NT2/D1 (cell line): ENCODE results near the gene CD2BP2.
A peak's percentile ranks its signal among the peaks of the same experiment; 100 is the strongest.
"Not testable (repeated sequence)": the region's sequence is repeated elsewhere in the genome, so short reads cannot be mapped to it uniquely, and the experiment has no call there.

Experiments
- DNase-seq: peaks from one replicate; pipeline ENCODE4 v3.0.0-alpha.2; 2011; ENCODE audit warnings: low read depth, low spot score
- H3K27me3 ChIP-seq: 2 replicates; pipeline ENCODE4 v1.6.0; 2011; ENCODE audit warnings: mild to moderate bottlenecking; ENCODE audit not compliant: insufficient read length, insufficient read depth
- H3K36me3 ChIP-seq: 2 replicates; pipeline ENCODE4 v1.6.1; 2011; ENCODE audit warnings: mild to moderate bottlenecking, low read length, mixed read lengths; ENCODE audit not compliant: insufficient read depth, insufficient read length
- H3K4me1 ChIP-seq: 2 replicates; pipeline ENCODE4 v1.5.1; 2011; ENCODE audit not compliant: insufficient read depth, insufficient read length
- H3K4me3 ChIP-seq: 2 replicates; pipeline ENCODE4 v1.5.1; 2011; ENCODE audit warnings: low read depth; ENCODE audit not compliant: insufficient read length
- H3K9ac ChIP-seq: 2 replicates; pipeline ENCODE4 v1.6.0; 2011; ENCODE audit warnings: low read depth; ENCODE audit not compliant: insufficient read length
- H3K9me3 ChIP-seq: 2 replicates; pipeline ENCODE4 v1.5.1; 2011; ENCODE audit warnings: mild to moderate bottlenecking, low read length; ENCODE audit not compliant: insufficient read depth
- SUZ12 ChIP-seq: IDR thresholded peaks from 2 replicates; pipeline ENCODE4 v1.6.1; 2011; ENCODE audit not compliant: insufficient read length, insufficient read depth; ENCODE audit errors: extremely low read depth
- YY1 ChIP-seq: IDR thresholded peaks from 2 replicates; pipeline ENCODE4 v1.6.1; 2011; ENCODE audit not compliant: insufficient read length, insufficient read depth
- ZNF274 ChIP-seq: IDR thresholded peaks from 2 replicates; pipeline ENCODE4 v1.6.1; 2011; ENCODE audit warnings: mild to moderate bottlenecking, low read depth, low read length

Gene CD2BP2

DNA sequence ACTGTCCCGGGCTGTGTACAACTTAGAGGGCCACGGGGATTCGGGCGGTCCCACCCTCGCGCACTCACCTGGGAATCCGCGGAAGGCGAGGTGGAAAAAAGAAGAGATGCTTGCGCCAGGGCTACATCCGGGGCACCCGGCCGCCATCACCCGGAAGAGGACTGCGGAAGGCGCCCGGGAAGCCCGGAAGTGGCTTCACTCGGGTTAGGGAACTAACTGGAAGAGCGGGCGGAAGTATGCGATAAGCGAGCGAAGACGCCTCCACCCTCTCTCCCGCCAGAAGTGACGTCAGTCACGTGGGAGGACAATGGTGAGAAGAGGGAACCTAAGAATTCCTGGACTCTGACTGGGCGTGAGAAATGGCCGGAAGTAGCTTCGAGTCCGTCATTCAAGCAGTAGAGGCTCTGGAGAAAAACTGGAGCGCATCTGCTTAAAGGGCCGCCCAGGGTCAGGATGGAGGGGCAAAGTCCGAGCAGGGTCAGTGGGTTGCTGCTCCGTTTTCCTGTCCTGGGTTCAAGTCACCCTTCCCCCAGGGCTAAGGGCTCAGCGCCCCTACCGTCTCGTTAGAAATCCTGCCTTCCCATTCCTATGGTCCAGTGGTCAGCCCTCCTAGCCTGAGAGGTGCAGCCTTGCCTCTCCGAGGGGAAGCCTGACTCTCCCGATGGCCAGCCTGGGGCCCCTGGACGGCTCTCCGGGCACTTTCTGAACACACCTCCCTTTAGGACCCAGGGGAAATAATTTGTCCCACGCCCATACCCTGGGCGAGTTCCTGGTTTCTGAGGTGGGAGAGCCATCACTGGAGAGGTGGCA, at the start of gene CD2BP2:
Gene CD2BP2 (minus strand): TSS at position 165 of the 810 bp plus-strand sequence. CDS start 627 bp downstream, outside the sequence.
- H3K4me3 ChIP-seq = peak within 1 kb of the TSS; percentile 88
- no peaks in the 10 kb centered on the region for H3K27me3 ChIP-seq
- H3K9ac ChIP-seq = peak within 1 kb of the TSS; percentile 96
- DNase-seq = peak; percentile 98
- H3K4me1 ChIP-seq = peaks cover 19% of the 10 kb centered on the region
- TF ChIP-seq YY1 (peak; percentile 75), SUZ12 (no peak)
- H3K36me3 ChIP-seq = peaks cover 82% of the 10 kb centered on the region
- H3K9me3 ChIP-seq = no peaks in the 10 kb centered on the region

- no peak for DNase-seq
- H3K9me3 ChIP-seq = no peaks in the 10 kb centered on the region
- TF ChIP-seq ZNF274 (no peak), SUZ12 (no peak), YY1 (no peak)
- no peak overlapping the region for H3K4me3 ChIP-seq
- peak overlapping the region; percentile 4 for H3K9ac ChIP-seq
- peaks cover 8% of the 10 kb centered on the region for H3K27me3 ChIP-seq
- H3K36me3 ChIP-seq = peaks cover 26% of the 10 kb centered on the region
- peaks cover 22% of the 10 kb centered on the region for H3K4me1 ChIP-seq
These were observed 46.8 kb upstream of the CD2BP2 start for GRCh38 chr16:30401768-30402425.

DNA sequence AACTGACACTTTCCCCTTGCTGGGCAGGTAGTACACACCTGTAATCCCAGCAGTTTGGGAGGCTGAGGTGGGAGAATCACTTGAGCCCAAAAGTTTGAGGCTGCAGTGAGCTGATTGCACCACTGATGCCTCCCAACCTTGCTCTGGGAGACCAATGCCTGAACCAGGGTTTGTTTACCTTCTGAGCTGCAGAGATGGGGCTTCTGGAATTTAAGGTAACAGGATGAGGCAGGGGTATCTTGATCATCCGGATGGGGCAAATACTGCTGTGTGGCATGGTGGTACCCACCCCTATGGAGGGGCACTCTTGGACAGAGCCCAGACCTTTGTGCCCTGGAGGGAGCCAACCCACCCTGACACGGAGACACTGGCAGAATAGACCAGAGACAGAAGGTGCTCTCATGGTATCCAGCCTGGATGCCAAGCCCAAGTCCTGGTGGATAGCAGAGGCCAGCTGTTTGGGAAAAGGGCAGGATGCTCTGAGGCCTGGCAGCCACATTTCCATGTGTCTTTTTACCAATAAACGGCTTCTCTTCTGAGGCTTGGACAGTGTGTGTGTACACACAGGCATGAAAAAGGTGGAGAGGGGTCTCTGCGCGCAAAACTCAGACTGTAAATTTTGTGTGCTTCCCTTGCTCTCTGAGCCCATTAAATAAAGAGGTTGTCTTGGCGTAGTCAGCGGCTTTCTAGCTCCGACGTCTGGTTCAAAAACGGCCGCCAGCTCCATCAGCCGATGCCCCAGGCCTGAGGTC, 44.5 kb upstream of the CD2BP2 start:
- no peak for DNase-seq
- Histone ChIP-seq H3K4me1 (peaks cover 22% of the 10 kb centered on the region), H3K36me3 (peaks cover 30% of the 10 kb centered on the region), H3K27me3 (no peaks in the 10 kb centered on the region), H3K9ac (peak overlapping the region; percentile 70), H3K4me3 (peak overlapping the region; percentile 17), H3K9me3 (no peaks in the 10 kb centered on the region)
- TF ChIP-seq SUZ12 (no peak), YY1 (no peak), ZNF274 (no peak)

DNA sequence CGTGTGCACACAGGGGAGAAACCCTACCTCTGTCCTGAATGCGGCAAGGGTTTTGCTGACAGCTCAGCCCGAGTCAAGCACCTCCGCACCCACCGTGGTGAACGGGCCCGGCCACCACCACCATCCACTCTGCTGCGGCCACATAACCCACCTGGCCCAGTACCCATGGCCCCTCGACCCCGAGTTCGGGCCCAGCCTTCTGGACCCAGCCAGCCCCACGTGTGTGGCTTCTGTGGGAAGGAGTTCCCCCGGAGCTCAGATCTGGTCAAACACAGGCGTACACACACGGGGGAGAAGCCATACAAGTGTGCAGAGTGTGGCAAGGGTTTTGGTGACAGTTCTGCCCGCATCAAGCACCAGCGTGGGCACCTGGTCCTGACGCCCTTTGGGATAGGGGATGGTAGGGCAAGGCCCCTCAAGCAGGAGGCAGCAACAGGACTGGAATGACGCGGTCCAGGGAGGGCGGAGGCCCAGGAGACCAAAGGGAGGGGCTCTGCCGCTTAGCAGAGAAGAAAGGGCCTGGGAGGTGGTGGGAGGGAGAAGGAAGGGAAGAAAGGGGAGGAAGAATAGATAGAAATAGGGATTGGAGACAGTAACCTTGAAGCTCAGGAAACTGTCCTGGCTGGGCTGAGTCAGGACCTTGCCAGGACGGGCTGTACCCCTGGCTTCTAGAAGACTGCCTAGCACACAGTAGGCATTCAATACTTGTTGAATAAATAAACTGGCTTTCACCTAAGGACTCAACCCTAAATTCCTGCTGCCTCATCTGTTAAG, 43.7 kb upstream of the CD2BP2 start:
- no peak overlapping the region for H3K4me3 ChIP-seq
- no peaks in the 10 kb centered on the region for H3K27me3 ChIP-seq
- TF ChIP-seq ZNF274 (no peak), YY1 (no peak), SUZ12 (no peak)
- peaks cover 30% of the 10 kb centered on the region for H3K36me3 ChIP-seq
- DNase-seq = no peak
- peaks cover 22% of the 10 kb centered on the region for H3K4me1 ChIP-seq
- H3K9ac ChIP-seq = peak overlapping the region; percentile 70
- H3K9me3 ChIP-seq = no peaks in the 10 kb centered on the region

DNA sequence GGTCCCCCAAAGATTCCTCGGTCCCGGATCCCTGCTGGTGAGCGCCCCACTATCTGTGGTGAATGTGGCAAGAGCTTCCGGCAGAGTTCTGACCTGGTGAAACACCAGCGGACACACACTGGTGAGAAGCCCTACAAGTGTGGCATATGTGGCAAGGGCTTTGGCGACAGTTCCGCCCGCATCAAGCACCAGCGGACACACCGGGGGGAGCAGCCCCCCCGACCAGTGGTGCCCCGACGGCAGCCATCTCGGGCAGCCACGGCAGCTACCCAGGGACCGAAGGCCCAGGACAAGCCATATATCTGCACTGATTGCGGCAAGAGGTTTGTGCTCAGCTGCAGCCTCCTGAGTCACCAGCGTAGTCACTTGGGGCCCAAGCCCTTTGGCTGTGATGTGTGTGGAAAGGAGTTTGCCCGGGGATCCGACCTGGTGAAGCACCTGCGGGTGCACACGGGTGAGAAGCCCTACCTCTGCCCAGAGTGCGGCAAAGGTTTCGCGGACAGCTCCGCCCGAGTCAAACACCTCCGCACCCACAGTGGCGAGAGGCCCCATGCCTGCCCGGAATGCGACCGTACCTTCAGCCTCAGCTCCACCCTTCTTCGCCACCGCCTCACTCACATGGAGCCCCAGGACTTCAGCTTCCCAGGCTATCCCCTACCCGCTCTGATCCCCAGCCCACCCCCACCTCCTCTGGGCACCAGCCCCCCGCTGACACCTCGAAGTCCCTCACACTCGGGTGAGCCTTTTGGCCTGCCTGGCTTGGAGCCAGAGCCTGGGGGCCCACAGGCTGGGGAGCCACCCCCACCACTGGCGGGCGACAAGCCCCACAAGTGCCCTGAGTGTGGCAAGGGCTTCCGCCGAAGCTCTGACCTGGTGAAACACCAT, 42.9 kb upstream of the CD2BP2 start:
- DNase-seq = no peak
- Histone ChIP-seq H3K9me3 (no peaks in the 10 kb centered on the region), H3K36me3 (peaks cover 30% of the 10 kb centered on the region), H3K4me3 (no peak overlapping the region), H3K9ac (peak overlapping the region; percentile 66), H3K4me1 (peaks cover 22% of the 10 kb centered on the region), H3K27me3 (no peaks in the 10 kb centered on the region)
- TF ChIP-seq YY1 (no peak), SUZ12 (no peak), ZNF274 (no peak)

GRCh38 chr16:30397056-30397455, 41.9 kb upstream of the CD2BP2 start:
- H3K9ac ChIP-seq = peak overlapping the region; percentile 12
- no peak overlapping the region for H3K4me3 ChIP-seq
- peaks cover 30% of the 10 kb centered on the region for H3K36me3 ChIP-seq
- peaks cover 22% of the 10 kb centered on the region for H3K4me1 ChIP-seq
- H3K9me3 ChIP-seq = no peaks in the 10 kb centered on the region
- TF ChIP-seq YY1 = no peak
- TF ChIP-seq SUZ12 = no peak
- no peak for TF ChIP-seq ZNF274
- H3K27me3 ChIP-seq = no peaks in the 10 kb centered on the region
- no peak for DNase-seq

DNA sequence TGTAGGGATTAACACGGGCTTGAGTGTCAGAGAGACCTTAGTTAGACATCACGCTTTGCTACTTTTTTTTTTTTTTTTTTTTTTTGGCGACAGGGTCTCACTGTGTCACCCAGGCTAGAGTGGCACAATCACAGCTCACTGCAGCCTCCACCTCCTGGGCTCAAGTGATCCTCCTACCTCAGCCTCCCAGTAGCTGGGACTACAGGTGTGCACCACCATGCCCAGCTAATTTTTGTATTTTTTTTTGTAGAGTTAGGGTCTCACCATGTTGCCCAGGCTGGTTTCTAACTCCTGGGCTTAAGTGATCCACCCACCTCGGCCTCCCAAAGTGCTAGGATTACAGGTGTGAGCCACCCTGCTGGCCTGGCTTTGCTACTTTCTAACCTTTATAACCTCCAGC, 41.5 kb upstream of the CD2BP2 start:
- not testable (repeated sequence) for DNase-seq, H3K4me3 ChIP-seq, H3K27me3 ChIP-seq, H3K9me3 ChIP-seq
- Histone ChIP-seq H3K4me1 (peaks cover 22% of the 10 kb centered on the region), H3K9ac (peak overlapping the region; percentile 12), H3K36me3 (peaks cover 30% of the 10 kb centered on the region)
